ENCODE data around the gene PDZD4. TPM values are rescaled to one million over a fixed set of nuclear protein-coding genes. Genes with fewer than 3 reads are reported as not detected.

PDZD4 gene
- polyA plus RNA-seq, 1 of the 3 experiments (the other 2 are of a cell fraction): 1.9 TPM

DNA sequence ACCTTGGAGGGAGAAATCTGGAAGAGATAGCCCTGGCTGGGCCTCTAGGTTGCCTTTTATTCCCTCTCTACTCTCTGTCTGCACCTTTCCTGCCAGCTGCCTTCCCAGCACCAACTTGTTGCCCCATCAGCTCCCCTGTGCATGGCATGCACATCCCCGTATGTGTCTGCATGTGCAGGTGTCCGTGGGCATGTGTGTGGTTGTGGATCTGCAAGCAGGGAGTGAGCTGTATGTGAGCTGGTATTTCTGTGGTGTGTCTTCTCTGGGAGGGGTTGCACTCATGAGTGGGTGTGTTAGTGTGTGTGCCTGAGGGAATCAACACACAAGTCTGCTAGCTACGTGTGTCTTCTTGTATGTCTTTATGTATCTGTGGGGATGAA is 45.8 kb upstream of the PDZD4 start (continued):
- TF ChIP-seq, protein P1, sequence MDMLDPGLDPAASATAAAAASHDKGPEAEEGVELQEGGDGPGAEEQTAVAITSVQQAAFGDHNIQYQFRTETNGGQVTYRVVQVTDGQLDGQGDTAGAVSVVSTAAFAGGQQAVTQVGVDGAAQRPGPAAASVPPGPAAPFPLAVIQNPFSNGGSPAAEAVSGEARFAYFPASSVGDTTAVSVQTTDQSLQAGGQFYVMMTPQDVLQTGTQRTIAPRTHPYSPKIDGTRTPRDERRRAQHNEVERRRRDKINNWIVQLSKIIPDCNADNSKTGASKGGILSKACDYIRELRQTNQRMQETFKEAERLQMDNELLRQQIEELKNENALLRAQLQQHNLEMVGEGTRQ (IDR thresholded peaks at IDR 0.05; ENCODE audit: borderline replicate concordance, low read depth, low read length): no peak
- no peak for TF ChIP-seq GABPA (IDR thresholded peaks at IDR 0.05; ENCODE audit: low read depth)
- TF ChIP-seq RCOR1 (IDR thresholded peaks at IDR 0.05; ENCODE audit: low read length): no peak
- no peak for TF ChIP-seq RXRA (IDR thresholded peaks at IDR 0.05; ENCODE audit: borderline replicate concordance, low read depth)

DNA sequence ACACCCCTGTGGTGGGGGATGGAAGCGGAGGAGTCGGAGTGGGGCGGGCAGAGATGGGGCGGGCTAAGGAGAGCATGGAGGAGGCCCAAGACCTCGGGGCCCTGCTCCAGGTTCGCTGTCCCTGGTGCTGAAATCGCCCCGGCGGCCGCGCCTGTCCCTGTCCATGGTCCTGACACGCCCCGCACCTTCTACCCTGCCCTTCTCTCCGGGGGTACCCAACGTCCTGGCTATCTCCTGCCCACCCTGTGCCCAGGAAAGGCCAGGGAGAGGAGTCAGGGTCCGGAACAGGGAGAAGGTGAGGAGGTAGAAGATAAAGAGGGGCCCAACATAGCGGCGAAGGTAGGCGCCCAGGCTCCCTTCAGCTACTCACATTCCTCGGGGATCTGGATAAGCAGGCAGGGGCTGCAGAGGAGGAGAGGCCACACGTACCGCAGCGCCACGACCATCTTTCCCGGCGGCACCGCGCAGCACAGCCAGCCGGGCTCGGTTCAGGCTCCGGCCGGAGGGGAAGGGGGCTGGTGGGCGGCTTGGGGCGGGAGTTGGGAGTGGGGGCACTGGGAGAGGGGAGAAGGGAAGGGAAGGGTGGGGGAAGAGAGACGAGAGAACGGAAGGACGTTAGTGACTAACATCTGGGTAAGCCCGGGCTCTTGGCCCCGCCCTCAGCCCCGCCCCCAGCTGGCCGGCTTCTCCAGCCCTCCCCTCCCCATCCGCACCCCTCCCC is 45.2 kb upstream of the PDZD4 start:
- Histone ChIP-seq H3K9ac (no peak overlapping the region), H3F3A (replicated peaks; ENCODE audit: insufficient read depth) (no peaks in the 10 kb centered on the region), H3K9me3 (no peaks in the 10 kb centered on the region), H2AFZ (ENCODE audit: low read depth) (no peak overlapping the region), H3K27me3 (ENCODE audit: insufficient read depth) (peaks cover 9% of the 10 kb centered on the region; the same call in 1 of the 2 replicates), H3K4me2 (no peak overlapping the region), H3K4me3 (ENCODE audit: low read depth in 2 of 2, low read length in 1 of 2) (peak overlapping the region in 1 of 2 experiments; percentile 34; a peak in 2 of 4 replicates), H3K9me2 (no peaks in the 10 kb centered on the region), H3K4me1 (ENCODE audit: control insufficient read depth in 1 of 2, insufficient read depth in 2 of 2, low read depth in 1 of 2, low read length in 1 of 2) (peaks cover 0 to 64% of the 10 kb centered on the region in 2 experiments; a peak in 1 of 4 replicates), H3K79me2 (ENCODE audit: insufficient read depth) (no peaks in the 10 kb centered on the region), H4K20me1 (ENCODE audit: insufficient read depth) (peaks cover 7% of the 10 kb centered on the region; the same call in 1 of the 2 replicates), H3K27ac (ENCODE audit: low read depth in 2 of 2, low read length in 1 of 2) (peak overlapping the region in 1 of 2 experiments; percentile 79; a peak in 2 of 4 replicates), H3K36me3 (replicated peaks in 1 of 2; ENCODE audit: control insufficient read depth in 1 of 2, insufficient read depth in 2 of 2, low read length in 1 of 2) (no peaks in the 10 kb centered on the region)
- ChIA-PET CTCF (interaction anchor here (0.8 to 1.2 kb wide), 3 partner anchors 9 to 48 kb away, joined by 3 to 4 read pairs (median 4); no protein-coding TSS in a partner anchor), POLR2A (interaction anchor here (0.7 kb wide), 1 partner anchor 52 kb away, joined by 3 read pairs; no protein-coding TSS in a partner anchor)
- peak; percentile 80 for DNase-seq
- TF ChIP-seq, protein P1 (IDR thresholded peaks at IDR 0.05; ENCODE audit: borderline replicate concordance, low read depth, low read length): no peak
- TF ChIP-seq, protein P2, sequence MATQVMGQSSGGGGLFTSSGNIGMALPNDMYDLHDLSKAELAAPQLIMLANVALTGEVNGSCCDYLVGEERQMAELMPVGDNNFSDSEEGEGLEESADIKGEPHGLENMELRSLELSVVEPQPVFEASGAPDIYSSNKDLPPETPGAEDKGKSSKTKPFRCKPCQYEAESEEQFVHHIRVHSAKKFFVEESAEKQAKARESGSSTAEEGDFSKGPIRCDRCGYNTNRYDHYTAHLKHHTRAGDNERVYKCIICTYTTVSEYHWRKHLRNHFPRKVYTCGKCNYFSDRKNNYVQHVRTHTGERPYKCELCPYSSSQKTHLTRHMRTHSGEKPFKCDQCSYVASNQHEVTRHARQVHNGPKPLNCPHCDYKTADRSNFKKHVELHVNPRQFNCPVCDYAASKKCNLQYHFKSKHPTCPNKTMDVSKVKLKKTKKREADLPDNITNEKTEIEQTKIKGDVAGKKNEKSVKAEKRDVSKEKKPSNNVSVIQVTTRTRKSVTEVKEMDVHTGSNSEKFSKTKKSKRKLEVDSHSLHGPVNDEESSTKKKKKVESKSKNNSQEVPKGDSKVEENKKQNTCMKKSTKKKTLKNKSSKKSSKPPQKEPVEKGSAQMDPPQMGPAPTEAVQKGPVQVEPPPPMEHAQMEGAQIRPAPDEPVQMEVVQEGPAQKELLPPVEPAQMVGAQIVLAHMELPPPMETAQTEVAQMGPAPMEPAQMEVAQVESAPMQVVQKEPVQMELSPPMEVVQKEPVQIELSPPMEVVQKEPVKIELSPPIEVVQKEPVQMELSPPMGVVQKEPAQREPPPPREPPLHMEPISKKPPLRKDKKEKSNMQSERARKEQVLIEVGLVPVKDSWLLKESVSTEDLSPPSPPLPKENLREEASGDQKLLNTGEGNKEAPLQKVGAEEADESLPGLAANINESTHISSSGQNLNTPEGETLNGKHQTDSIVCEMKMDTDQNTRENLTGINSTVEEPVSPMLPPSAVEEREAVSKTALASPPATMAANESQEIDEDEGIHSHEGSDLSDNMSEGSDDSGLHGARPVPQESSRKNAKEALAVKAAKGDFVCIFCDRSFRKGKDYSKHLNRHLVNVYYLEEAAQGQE (IDR thresholded peaks at IDR 0.05; ENCODE audit: low read depth, low read length): peak; percentile 99
- TF ChIP-seq GATA2 (CRISPR knock-in tag; IDR thresholded peaks at IDR 0.05): no peak
- no peak for TF ChIP-seq ELF1 (IDR thresholded peaks at IDR 0.05)
- peak; percentile 19; the same call in 1 of the 2 replicates for TF ChIP-seq RCOR1 (IDR thresholded peaks at IDR 0.05; ENCODE audit: low read length)
- no peak for TF ChIP-seq YY1 (IDR thresholded peaks at IDR 0.05; ENCODE audit: low read depth)
- TF ChIP-seq MEF2A (IDR thresholded peaks at IDR 0.05; ENCODE audit: borderline replicate concordance, low read depth): no peak
- TF ChIP-seq, protein P3, sequence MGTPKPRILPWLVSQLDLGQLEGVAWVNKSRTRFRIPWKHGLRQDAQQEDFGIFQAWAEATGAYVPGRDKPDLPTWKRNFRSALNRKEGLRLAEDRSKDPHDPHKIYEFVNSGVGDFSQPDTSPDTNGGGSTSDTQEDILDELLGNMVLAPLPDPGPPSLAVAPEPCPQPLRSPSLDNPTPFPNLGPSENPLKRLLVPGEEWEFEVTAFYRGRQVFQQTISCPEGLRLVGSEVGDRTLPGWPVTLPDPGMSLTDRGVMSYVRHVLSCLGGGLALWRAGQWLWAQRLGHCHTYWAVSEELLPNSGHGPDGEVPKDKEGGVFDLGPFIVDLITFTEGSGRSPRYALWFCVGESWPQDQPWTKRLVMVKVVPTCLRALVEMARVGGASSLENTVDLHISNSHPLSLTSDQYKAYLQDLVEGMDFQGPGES (IDR thresholded peaks at IDR 0.05; ENCODE audit: low read depth, low read length): no peak
- peak; percentile 85; the same call in 1 of the 2 replicates for TF ChIP-seq SIN3A (IDR thresholded peaks at IDR 0.05; ENCODE audit: borderline replicate concordance, low read depth, low read length)
- TF ChIP-seq TEAD4 (IDR thresholded peaks at IDR 0.05; ENCODE audit: borderline replicate concordance, insufficient read depth): no peak
- WGBS (ENCODE audit: low lambda C conversion rate): 8% methylated on average over 39 of the region's 42 CpGs
